ENCODE results near the gene RPTOR. TPM values are rescaled to one million over a fixed set of nuclear protein-coding genes. Genes with fewer than 3 reads are reported as not detected.

The RPTOR gene
- total RNA-seq, 1 experiment from 2014 or later = 25.1 TPM

GRCh38 chr17:80843741-80844156 is 299.1 kb downstream of the RPTOR start:
- Histone ChIP-seq H3K56ac (ENCODE audit: insufficient read length, low read depth, low read length) (no peak overlapping the region), H3K18ac (ENCODE audit: insufficient read length, low read depth, low read length) (no peak overlapping the region), H3K4me1 (ENCODE audit: insufficient read depth, low read length) (no peaks in the 10 kb centered on the region), H3K4me2 (ENCODE audit: insufficient read depth, insufficient read length, low read length) (no peak overlapping the region), H2BK5ac (ENCODE audit: insufficient read length, low read length) (no peak overlapping the region), H3T11ph (ENCODE audit: low read length) (no peak overlapping the region), H3K79me1 (ENCODE audit: insufficient read depth, low read depth, low read length, poor library complexity, severe bottlenecking) (no peaks in the 10 kb centered on the region), H4K5ac (ENCODE audit: insufficient read length, low read depth, low read length) (no peak overlapping the region), H4K20me1 (ENCODE audit: control insufficient read depth, insufficient read depth, insufficient read length) (no peaks in the 10 kb centered on the region), H3K4ac (ENCODE audit: low read depth, low read length) (no peak overlapping the region), H4K8ac (replicated peaks; ENCODE audit: insufficient read length, low read depth, low read length) (no peak overlapping the region), H2BK20ac (ENCODE audit: low read depth, low read length, poor library complexity, severe bottlenecking) (no peak overlapping the region), H3K9me3 (ENCODE audit: control insufficient read depth, low read depth, low read length) (no peaks in the 10 kb centered on the region), H3K79me2 (ENCODE audit: insufficient read depth, low read length) (no peaks in the 10 kb centered on the region), H3K27me3 (ENCODE audit: insufficient read depth, low read length) (no peaks in the 10 kb centered on the region), H2AFZ (ENCODE audit: low read length) (no peak overlapping the region), H2BK12ac (ENCODE audit: insufficient read length, low read depth, low read length) (no peak overlapping the region), H4K91ac (ENCODE audit: insufficient read length, low read depth, low read length) (no peak overlapping the region), H2AK5ac (ENCODE audit: insufficient read length, low read length) (no peak overlapping the region), H3K23me2 (ENCODE audit: insufficient read length, low read depth, low read length, poor library complexity, severe bottlenecking) (no peaks in the 10 kb centered on the region), H3K27ac (ENCODE audit: insufficient read length, low read depth, low read length) (no peak overlapping the region), H3K9ac (ENCODE audit: extremely low read depth, insufficient read length, low read length) (no peak overlapping the region), H3K23ac (ENCODE audit: insufficient read length, low read depth, low read length) (no peak overlapping the region), H3K14ac (ENCODE audit: insufficient read depth, low read length) (no peak overlapping the region), H2BK15ac (ENCODE audit: low read depth, low read length) (no peak overlapping the region), H2BK120ac (ENCODE audit: low read depth, low read length, poor library complexity, severe bottlenecking) (no peak overlapping the region)
- no peak for DNase-seq
- Mint-ChIP-seq H3K27me3 (ENCODE audit: low read depth) (no peaks in the 10 kb centered on the region), H3K36me3 (ENCODE audit: insufficient read depth in 1 of 3, low read depth in 3 of 3) (peaks cover 10 to 22% (median 15%) of the 10 kb centered on the region in 3 experiments; a peak in 6 of 7 replicates), H3K27ac (0 out of 7 replicates have a peak overlapping the region, but pooled peaks of 1 of the 3 experiments have one; percentile 55), H3K9me3 (no peaks in the 10 kb centered on the region), H3K4me1 (peaks cover 10 to 25% of the 10 kb centered on the region in 2 experiments), H3K4me3 (no peak overlapping the region)
- TF ChIP-seq CTCF (conservative IDR thresholded peaks at IDR 0.05) = no peak
- no CpG with 5 or more reads among the region's 13 CpGs for WGBS (ENCODE audit: extremely low coverage, insufficient read length, low lambda C conversion rate)

Data from H9 (cell line).